Embryonic facial prominence (tissue), 1 donor: ENCODE data around the gene MIEF2.
"Not testable (repeated sequence)": the region's sequence is repeated elsewhere in the genome, so short reads cannot be mapped to it uniquely, and the experiment has no call there.

Experiments used
- DNase-seq: peaks from one replicate; pipeline ENCODE4 v3.0.0-alpha.2; 2016; ENCODE audit errors: extremely low spot score

Gene MIEF2, protein sequence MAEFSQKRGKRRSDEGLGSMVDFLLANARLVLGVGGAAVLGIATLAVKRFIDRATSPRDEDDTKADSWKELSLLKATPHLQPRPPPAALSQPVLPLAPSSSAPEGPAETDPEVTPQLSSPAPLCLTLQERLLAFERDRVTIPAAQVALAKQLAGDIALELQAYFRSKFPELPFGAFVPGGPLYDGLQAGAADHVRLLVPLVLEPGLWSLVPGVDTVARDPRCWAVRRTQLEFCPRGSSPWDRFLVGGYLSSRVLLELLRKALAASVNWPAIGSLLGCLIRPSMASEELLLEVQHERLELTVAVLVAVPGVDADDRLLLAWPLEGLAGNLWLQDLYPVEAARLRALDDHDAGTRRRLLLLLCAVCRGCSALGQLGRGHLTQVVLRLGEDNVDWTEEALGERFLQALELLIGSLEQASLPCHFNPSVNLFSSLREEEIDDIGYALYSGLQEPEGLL

DNA sequence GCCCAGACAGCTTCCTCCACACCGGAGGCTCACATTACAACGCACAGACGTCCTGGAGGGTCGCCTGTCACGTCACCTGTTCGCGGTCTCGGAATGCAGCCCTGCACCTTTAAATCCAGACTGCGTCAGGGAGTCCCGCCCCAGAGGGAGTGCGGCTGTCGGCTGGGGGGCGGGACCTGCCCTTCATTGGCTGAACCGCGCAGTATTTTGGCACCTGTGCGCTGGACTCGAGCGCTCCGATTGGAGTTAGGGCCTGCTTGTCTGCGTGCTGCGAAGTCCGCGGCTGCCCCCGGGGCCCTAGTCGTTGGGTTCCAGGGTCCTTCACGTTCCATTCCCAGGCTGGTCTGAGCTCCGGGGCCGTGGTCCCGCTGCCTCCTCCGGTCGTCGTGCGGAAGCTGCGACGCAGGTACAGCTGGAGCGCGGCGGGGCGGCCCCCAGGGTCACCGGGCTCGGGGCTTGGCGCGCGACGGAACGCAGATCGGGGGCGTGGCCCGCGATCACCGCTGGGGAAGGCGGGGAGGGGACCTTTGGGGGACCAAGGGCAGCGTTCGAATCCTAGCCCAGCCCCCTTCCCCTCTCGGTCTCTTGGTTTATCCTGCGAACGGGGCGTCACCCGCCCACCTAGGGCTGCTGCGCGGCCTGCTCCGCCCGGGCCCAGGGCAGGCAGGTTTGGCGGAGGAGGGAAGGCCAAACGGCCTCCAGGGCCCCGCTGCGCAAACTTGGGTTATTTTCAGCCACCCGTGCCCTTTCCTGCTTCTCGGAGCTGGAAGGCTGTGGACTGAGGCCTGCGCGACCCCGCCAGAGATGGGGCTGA lies at the start of gene MIEF2:
MIEF2 (plus strand) TSS at position 331 of the 814 bp plus-strand sequence. CDS start 2,059 bp downstream, outside the sequence.
- DNase-seq, result peak; percentile 88

DNA sequence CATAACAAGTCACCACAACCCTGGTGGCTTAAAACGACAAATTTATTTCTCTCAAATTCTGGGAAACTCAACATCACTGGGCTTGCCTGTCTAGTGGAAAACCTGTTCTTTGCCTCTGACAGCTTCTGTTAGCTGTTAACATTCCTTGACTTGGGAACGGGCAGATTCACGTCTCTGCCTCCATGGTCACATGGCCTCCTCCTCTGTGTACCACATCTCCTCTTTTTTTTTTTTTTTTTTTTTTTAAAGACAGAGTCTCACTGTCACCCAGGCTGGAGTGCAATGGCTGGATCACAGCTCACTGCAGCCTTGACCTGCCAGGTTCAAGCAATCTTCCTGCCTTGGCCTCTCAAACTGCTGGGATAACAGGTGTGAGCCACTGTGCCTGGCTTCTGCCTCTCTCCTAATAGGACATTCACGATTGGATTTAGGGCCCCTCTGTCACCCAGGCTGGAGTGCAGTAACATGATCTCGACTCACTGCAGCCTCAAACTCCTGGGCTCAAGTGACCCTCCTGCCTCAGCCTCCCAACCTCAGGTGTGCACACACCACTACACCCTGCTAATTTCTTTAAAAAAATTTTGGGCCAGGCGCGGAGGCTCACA lies 46.7 kb upstream of the MIEF2 start:
- DNase-seq, result no peak

DNA sequence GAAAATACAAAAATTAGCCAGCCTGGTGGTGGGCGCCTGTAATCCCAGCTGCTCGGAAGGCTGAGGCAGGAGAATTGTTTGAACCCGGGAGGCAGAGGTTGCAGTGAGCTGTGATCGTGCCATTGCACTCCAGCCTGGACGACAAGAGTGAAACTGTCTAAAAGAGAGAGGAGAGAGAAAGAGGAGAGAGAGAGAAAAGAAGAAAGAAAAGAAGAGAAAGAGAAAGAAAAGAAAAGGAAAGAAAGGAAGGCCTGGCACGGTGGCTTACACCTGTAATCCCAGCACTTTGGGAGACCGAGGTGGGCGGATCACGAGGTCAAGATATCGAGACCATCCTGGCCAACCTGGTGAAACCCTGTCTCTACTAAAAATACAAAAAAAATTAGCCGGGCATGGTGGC lies 43.6 kb upstream of the MIEF2 start:
- DNase-seq, result not testable (repeated sequence)

DNA sequence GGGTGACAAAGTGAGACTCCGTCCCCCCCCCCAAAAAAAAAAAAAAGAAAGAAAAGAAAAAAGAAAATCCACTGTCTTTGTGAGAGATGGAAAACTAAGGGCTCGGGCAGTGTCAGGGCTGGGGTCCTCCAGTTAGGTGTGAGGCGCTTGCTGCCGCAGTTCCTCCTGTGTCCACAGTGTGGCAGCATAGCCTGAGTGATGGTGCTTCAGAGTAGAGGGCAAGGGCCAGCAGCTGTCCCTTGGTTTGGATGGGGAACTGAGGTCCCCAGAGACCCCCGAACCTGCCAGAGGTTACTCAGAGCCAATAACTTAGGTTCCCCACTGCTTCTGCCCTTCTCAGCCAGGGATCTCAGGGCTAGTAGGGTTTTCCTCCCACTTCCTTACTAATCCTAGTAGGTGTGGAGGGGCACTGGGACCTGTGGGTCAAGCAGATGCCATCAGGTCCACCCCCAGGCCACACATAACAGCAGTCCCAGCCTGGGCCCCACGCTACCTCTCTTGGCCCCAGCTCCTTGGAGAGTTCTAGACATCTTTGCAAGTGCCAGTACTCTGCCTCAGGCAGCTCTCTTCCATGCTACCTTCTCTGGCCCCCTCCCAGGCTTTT lies 42.9 kb upstream of the MIEF2 start:
- DNase-seq, result no peak

DNA sequence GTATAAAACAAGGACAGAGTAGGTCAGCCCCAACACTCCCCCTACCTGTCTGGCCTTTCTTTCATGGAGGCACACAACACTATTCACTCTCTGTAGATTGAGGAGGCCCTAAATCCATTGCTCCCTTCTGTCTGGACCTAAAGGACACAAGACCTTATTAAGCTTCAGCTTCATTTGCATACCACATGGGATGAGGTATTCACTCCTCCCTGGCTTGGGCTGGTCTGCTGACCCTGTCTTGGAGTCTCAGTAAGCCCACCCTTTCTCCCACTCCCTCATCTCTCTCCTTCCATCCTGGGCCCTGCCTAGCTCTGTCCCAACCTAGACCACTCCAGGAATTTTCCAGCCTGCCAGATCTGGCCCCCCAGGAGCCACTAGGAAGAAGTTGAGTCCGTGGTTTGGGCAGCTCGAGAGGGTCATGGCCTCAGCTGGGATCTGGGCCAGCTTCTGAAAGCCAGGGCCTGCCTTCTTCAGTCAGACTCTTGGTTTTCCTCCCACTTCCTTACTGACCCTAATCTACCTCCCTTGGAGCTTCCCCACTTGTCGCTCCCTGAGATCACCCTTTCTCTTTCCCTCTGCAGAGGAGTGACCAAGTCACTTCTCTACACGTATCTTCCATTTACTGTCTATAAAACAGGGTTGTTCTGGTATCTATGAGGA lies 41.6 kb upstream of the MIEF2 start:
- DNase-seq, result no peak

DNA sequence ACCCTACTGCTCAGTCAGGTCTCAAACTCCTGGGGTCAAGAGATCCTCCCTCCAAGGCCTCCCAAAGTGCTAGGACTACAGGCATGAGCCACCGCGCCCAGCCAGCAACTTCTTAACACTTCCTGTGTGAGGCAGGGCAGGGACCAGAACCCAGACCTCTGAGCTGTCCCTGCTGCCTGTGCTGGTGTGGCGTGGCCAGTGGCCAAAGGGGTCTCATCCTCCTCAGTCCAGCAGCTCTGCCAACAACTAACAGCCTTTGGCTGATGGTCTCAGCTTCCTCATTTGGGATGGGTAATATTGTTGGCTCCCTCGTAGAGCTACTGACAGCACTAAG lies 36.4 kb upstream of the MIEF2 start:
- no peak for DNase-seq

DNA sequence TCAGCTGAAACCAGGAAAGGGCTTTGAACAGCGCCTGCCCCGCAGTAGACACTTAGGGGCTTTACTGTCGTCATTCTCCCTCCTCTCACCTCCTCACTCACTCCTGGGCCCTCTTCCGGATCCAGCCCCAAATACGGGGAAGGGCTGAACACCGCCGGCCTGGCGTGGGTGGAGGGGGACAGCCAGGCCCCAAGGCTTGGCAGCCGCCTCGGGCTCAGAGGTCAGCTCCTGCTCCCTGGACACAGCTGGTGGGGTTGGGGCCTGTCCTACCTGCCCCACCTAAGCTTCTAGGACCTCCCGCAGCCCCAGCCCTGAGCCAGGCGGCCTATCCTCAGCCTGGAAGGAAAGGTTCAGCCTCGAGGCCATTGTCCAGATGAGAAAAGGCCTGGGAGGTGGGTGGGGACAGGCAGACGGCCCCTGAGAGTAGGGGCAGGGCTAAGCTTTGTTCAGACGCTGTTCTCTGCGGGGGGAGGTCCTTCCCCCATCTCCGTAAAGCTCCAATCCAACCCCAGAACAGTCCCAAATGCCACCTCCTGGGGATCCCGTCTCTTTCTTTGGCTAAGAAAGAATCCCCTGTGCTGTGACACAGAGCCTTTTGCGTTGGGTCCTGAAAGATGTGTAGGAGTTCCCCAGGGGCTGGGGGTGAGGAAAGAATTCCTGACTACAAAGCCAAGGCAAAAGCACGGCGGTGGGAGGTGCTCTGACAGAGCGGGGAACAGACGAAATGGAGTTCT lies 35.9 kb upstream of the MIEF2 start:
- no peak for DNase-seq

DNA sequence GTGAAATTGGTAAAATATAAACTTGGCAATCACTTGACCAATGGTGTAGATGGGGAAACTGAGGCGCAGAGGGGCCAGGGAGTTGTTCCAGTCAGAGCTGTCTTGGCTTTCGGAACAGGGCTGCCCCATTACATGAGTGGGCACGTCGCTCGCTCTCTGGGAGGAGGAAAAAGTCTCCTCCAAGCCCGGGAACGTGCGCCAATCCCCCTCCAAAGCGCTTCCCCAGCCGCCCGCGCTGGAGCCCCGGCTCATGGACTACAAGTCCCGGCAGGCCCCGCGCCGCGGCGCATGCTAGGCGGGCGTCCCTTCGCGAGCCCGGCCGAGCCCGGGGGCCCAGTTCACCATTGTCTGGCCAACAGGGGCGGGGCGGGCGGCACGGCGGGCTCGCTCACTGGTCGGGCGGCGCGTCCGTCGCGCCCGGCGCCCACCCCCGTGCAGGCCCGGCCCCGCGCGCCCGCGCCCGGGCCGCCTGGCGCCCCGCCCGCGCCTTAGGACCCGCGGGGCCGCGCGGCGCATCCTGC lies 35.3 kb upstream of the MIEF2 start, which contains the start of gene LLGL1:
LLGL1 (plus strand) TSS at position 515 of the 521 bp plus-strand sequence. CDS start 48 bp downstream, outside the sequence.
- DNase-seq, result peak; percentile 86

DNA sequence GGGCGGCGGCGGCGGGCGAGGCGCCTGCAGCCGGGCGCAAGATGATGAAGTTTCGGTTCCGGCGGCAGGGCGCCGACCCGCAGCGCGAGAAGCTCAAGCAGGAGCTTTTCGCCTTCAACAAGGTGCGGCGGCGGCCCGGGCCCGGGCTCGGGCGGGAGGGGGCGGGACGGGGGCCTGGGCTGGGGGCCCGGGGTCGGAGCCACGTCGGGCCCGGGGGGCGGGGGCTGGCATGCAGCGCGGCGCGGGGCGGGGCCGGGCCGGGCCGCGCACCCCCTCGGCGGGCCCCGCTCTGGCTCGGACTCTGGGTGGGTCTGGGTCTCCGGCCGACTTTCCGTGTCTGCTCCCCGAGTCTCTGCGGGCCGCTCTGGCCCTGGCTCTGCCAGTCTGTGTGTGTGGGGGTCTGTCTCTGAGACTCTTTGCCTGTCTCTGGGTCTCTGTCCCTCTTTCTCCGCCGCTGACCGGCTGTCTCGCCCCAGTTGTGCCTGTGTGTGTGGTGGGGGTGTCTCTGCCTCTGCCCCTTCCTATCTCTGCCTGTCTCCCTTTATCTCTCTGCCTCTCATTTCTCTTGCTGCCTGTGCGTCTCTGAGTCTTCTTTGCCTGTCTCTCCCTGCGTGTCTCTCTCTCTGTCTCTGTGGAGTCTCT lies 34.7 kb upstream of the MIEF2 start:
- DNase-seq, result no peak

DNA sequence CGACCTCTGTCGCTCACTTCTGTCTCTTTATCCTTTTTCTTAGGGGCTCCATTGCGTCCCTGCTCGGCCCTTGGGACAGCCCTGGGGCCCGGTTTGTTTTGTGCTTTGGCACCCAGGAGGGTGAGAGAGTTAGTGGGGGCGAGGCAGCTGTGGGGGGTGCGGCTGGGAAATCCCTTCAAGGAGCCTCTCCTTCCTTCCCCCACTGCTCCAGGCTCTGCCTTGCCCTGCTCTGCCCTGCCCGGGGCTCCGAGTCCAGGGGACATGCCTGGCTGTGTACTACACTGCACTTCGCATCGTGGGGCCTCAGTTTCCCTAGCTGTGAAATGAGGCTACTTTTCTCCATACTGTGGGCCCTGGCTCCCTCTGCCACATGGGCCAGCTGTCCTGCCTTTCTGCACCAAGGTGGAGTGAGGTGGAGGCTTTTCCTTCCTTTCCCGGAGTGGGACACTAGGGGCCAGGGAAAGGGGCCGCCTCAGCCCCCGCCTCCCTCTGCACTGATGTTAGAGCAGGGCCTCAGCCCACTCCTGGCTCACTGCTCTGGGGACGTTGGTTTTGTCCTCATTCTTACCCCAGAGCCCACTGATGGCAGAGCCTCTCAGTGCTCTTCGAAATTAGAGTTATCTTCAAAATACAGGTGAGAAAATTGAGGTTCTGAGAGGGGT lies 34.0 kb upstream of the MIEF2 start:
- DNase-seq, result no peak

DNA sequence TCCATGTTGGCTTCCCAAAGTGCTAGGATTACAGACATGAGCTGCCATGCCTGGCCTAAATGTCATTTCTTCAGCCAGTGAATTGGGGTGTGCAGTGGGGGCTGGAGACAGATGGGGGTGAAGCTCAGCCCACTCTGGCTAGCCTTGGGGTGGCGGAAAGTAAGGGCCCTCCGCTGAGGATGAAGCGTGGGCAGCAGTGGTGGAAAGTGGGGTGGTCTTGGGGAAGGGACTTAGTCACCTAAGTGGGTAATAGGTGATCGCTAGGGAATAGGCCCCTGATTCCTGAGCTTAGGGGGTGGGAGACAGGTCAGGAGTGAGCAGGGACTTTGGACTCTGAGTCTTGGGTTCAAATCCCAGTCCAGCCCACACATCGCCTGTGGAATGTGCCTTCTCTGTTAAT lies 32.8 kb upstream of the MIEF2 start:
- DNase-seq, result no peak

DNA sequence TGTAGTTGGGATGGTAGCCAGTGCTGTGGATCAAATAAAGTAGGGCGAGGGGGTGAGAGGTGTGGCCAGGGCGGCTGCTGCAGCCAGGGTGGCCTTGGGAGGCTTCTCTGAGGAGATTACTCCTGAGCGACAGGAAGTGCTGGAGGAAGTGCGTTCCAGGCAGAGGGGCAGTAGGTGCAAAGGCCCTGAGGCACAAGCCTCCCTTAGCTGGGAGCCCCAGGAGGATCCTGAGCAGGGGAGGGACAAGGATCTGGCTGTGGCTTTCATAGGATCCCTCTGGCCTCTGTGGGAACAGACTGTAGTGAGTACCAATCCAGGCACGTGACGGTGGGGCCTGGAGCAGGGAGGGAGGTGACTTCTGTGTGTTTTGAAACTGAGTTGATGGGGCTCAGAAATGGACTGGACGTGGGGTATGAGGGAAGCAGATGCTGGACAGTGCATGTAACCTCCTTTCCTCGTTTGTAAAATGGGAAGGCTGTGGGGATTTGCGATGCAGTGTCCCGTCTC lies 32.2 kb upstream of the MIEF2 start:
- DNase-seq, result no peak

DNA sequence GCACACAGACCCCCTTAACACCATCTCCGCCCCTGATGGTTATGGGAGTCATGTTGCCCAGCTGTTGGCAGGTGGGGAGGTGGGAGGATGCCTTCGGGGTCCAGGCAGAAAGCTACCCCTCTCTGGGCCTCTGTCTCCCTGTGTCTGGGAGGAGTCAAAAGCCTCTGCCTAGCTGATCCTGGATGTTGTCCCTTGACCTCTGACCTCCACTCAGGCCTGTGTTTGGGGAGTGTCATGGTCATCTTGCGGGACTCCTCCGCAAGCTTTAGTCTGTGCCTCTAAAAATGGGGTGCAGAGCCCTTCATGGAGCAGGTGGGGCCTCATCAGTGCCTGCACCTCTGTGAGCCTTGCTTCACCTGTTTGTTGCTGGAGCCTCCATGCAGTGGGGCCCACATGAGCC lies 31.2 kb upstream of the MIEF2 start:
- DNase-seq, result no peak

DNA sequence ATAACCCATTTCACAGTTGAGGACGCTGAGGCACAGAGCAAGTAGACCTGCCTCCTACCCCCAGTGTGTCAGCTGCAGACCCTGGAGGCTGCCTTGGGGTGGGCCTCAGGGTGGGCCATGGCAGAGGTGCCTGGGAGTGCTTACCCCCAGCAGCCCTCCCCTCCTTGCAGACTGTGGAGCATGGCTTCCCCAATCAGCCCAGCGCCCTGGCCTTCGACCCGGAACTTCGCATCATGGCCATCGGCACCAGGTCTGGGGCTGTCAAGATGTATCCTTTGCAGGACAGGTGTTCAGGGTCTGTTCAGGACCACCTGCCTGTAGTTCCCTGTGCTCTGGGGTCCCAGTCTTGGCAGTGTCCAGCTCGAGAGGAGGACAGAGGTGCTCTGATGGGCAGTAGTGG lies 30.7 kb upstream of the MIEF2 start:
- DNase-seq, result no peak

DNA sequence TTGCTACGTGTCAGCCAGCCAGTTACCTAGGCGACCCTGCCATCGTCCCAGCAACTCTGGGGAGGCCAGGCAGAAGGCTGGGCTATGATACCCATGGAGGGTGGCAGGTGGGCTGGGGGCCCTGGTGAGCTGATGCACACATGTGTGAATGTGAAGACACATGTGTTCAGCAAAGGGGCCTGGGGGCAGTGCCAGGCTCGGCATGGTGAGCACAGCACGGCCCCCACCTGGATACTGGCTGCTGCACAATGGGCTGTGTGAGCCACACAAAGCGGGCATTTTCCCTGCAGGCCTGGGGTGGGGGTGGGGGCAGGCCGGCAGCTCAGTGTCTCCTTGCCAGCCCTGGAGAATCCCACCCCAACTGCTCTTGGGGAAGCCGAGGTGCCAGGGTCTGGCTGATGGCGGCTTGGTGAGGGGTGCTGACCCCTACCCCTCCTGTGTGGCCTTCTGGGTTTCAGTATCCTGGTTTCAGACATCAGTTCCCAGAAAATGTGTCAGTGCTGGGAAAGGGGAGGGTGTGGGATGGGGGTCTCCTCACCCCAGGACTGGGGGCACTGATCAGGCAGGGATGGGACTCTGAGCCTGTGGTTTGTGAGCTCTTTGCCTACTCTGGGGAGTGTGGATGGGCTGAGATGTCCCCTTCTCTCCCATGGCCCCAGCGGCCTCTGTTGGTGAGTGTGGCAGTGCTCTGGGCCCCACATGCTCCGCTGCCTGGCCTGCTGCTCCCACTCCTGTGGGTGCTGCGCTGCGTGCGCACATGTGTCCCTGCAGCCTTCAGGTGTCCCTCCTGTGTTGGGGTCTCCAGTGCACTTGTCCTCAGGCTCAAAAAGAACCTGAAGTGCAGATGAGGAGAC lies 29.9 kb upstream of the MIEF2 start:
- DNase-seq, result no peak

DNA sequence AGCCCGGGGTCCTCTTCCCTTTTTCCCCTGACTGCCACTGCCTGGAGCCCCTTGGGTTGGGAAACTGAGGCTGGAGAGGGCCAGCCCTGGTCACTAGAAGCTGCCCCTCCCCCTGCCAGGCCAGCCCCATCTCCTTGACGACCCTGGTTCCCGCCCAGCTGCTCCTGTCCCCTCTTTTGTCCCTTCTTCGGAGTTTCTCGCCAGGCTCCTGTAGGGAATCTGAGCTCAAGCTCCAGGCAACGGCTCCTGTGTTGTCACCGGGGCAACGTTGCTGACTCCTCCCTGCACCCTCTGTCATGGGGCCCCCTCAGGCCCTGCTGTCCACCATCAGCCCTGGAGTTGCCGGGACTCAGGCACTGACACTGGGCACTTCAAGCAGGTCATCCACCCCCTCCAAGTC lies 29.3 kb upstream of the MIEF2 start:
- DNase-seq, result no peak

DNA sequence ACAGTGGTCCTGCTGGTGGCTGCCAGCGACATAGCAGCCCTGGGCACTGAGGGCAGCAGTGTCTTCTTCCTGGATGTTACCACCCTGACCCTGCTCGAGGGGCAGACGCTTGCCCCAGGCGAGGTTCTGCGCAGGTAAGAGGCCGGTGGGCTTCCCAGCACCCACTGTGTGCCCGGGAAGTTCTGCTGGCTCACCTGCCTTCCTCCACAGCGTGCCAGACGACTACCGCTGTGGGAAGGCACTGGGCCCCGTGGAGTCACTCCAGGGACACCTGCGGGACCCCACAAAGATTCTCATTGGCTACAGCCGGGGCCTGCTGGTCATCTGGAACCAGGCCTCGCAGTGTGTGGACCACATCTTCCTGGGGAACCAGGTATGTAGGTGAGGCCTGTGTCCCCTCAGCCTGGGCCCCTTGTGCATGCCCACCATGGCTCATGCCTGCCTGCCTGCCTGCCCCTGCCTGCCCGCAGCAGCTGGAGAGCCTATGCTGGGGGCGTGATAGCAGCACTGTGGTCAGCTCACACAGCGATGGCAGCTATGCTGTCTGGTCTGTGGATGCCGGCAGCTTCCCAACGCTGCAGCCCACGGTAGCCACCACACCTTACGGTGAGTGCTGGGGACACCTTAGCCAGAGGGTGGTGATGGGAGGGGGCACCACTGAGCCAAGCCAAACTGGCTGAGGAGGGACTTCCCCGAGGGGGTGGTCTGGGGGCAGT lies 26.5 kb upstream of the MIEF2 start:
- DNase-seq, result no peak
